Activated CD4-positive, CD25-positive, alpha-beta regulatory T cell treated with anti-CD3 and anti-CD28 coated beads, Interleukin-2, amount 50 U/mL, for 24 hours (primary cell): Measurements from ENCODE around the gene SYNE1.
"Not testable (repeated sequence)": the region's sequence is repeated elsewhere in the genome, so short reads cannot be mapped to it uniquely, and the experiment has no call there.

ENCODE experiments used
- ATAC-seq, 2 donors: fragments of 150-1000 bp; cut with Tn5 transposase; one replicate each; pipeline ENCODE4 v1.10.0; 2021; ENCODE audit warnings: mild to moderate bottlenecking in 1 of 2, moderate library complexity in 1 of 2

SYNE1 gene

DNA sequence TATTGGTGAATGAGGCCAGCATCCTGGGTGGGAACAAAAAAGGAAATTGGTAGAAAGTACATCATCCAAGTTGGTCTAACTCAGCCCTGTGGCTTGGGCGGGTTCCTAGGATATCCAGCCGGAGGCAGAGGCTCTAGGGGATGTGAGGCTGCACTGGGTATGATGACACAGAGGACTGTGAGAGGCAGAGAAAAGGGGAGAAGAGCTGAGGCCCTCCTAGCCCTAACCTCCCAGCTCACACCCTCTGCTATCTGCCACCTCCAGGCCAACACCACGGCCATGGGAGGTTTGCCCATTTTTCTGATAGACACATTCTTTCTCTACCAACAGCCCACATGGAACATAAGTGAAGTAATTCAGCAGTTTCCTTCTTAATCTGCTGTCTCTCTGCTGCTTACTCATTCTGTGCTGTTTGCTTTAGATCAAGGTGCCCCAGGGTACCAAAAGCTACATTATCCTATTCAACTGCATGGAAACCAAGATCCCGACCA lies 545.3 kb downstream of the SYNE1 start:
- no peak for ATAC-seq

DNA sequence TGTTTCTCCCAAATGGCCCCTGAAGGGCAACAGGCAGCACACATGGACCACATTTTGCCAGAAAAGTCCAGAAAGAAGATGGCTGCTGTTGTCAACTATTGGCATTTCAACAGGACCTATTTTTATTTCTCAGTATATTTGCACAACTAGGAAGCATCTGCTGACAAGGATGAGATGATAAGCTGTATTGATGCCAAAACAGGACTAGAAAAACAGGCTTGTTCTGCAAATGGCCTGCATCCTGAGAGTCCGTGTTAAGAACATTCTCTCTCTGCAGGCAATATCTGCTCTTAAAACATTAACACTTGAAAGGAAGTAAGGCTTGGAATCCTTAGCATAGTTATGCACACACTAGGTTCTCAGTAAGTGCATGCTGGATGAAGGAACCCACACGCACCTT lies 546.0 kb downstream of the SYNE1 start:
- ATAC-seq: no peak

DNA sequence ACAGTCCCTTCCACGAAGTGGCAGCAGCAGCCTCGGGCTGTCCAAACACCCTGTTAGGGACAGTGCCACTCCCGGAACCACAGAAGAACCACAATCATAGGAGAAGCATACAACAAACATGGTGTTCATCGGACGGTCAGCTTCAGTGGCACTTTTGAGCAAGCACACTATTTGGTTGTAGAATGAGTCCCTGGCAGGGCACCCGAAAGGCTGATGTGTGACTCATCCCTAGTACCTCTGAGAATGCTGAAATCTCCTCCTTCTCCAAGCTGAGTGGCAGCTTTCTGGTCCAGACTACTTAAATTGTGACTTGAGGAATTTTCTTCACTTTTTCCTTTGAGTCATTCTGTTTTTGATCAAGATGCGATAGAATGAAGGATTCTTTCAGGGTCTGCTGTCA lies 547.2 kb downstream of the SYNE1 start:
- no peak for ATAC-seq

DNA sequence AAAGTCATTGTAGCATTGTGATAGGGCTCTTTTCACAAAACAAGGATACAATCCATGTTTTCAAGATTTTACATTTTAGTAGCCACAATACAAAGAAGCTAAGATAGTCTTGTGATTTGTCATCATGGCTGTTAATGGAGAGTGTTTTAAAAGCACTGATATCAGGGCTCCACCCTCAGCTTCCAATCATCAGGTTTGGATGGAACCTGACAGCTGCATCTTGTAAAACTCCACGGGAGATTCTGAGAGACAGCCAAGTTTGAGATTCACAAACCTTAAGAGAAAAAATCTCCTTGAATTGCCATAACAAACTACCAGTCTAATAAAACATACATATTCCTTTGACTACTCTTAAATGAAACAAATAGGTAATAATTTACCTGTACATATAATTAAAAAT lies 549.5 kb downstream of the SYNE1 start:
- no peak for ATAC-seq

DNA sequence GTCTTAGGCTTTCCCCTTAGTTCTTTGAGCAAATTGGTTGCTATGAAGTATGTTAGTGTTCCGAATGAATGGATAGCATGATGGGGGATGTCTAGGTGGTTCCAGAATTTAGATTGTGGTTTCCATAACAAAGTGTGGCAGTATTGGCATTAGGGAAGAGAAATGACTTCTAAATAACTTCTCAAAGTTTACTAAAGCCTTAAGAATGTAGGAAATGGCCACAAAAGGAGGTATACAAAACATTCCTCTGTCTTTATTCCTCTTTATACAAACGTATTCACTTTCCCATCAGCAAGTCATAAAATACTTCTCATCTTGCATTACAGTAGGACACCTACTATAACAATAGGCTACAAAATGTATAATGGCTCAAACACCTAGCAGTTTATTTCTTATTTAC lies 550.1 kb downstream of the SYNE1 start:
- no peak for ATAC-seq

DNA sequence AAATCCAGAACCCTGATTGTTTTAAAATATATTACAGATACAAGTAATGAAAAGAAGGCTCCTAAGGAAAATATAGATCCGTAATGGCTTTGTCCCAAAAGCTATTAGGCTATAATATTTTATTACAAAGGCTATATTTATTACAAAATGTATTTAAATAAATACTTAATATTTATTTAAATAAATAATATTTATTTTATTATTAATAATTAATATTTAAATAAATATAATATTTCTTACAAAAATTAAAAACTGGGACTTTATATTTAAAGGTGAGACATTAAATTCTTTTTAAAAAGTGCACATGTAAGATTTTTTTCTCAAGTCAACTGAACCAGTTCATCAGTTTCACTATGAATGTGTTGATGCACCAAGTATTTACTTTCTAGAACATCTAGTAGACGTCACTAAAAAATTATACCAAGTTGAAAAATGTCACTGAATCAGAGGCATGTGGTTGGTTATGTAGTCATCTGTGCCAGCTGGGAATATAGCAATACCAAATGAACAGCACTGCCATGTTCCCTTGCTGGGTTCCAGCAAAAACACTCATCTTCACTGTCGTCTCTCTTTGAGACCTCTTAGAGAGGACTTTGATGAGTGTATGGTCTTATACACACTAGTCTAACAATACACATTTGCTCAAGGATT lies 550.8 kb downstream of the SYNE1 start:
- no peak for ATAC-seq

DNA sequence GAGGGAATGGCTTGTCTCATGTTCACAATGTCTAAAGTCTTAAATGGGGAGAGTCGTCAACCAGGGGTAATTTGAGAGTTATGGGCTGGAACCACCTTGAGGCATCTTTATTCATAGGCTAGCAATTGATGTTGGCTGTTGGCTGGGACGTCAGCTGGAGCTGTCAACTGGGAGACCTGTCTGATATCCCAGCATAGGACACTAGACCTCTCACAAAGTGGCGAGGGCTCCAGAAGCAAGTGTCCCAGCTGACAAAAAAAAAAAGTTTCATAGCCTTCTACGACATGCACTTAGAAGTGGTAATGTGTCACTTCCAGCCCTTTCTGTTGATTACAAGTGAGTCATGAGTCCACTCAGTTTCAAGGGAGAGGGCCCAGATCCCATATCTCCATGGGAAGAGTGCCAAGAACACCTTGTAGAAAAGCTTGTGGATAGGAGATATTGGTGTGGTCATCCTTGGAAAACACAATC lies 551.7 kb downstream of the SYNE1 start:
- ATAC-seq: no peak

DNA sequence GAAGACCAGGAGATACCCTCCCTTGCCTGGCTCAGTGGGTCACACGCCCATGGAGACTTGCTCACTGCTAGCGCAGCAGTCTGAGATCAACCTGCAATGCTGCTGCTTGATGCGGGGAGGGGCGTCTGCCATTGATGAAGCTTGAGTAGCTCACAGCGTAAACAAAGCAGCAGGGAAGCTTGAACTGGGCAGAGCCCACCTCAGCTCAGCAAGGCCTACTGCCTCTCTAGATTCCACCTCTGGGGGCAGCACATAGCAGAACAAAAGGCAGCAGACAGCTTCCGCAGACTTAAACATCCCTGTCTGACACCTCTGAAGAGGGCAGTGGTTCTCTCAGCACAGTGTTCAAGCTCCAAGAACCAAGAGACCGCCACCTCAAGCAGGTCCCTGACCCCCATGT lies 558.4 kb downstream of the SYNE1 start:
- ATAC-seq: no peak

DNA sequence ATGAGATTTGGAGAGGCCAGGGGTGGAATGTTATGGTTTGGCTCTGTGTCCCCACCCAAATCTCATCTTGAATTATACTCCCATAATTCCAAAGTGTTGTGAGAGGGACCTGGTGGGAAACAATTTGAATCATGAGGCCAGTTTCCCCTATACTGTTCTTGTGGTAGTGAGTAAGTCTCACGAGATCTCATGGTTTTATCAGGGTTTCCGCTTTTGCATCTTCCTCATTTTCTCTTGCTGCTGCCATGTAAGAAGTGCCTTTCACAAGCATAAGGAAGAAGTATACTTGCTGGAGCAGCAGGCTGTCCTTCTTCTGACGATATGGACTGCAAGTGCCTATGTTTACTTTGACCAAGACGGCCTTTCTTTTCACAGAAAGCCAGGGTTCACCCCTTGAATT lies 559.2 kb downstream of the SYNE1 start:
- no peak for ATAC-seq

DNA sequence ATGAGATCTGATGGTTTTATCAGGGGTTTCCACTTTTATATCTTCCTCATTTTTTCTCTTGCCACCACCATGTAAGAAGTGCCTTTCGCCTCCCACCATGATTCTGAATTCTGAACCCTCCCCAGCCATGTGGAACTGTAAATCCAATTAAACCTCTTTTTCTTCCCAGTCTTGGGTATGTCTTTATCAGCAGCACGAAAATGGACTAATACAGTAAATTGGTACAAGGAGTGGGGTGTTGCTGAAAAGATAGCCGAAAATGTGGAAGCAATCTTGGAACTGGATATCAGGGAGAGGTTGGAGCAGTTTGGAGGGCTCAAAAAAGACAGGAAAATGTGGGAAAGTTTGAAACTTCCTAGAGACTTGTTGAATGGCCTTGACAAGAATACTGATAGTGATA lies 560.9 kb downstream of the SYNE1 start:
- not testable (repeated sequence) for ATAC-seq

DNA sequence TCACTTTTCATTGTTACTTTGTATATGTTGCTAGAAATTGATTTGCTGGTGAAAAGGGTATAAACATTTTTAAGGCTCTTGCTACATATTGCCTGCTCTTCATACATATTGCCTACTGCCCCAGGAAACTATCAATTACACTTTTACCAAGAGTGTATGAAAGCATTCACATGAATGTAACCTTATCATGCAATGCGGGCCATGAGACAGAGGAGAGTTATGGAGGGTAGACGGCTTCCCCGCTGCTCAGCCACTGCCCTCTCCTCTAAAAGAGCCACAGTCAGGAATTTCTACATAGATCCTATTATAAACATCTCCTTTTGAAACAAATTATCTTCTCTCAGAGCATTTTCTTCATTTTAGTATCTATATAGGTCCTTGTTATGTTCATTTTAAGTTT lies 565.3 kb downstream of the SYNE1 start:
- ATAC-seq: no peak
